NCI-H2107 (cell line): ENCODE measurements around the gene HERC5.
"Not testable (repeated sequence)": the region's sequence is repeated elsewhere in the genome, so short reads cannot be mapped to it uniquely, and the experiment has no call there.

ENCODE experiments used
- DNase-seq: peaks from one replicate; lab custom pipeline; 2025; lab: John Stamatoyannopoulos, UW

Gene HERC5

DNA sequence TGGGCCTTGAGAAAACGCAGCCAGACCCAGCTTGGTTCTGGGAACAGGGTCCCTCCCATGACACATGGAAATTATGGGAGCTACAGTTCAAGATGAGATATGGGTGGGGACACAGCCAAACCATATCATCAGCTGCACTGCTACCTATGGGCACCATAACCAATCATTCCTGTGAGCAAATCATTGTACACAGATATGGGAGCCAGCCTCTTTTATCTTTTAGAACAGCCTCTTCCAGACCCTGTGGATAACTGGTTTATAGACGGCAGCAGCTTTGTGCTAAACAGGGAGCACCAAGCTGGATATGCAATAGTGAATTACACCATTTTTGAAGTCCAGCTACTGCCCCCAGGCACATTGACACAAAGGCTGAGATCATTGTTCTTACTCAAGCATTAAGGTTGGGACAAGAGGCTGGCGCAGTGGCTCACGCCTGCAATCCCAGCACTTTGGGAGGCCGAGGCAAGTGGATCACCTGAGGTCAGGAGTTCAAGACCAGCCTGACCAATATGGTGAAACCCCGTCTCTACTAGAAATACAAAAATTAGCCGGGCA, 8.6 kb upstream of the HERC5 start:
- DNase-seq: not testable (repeated sequence)

DNA sequence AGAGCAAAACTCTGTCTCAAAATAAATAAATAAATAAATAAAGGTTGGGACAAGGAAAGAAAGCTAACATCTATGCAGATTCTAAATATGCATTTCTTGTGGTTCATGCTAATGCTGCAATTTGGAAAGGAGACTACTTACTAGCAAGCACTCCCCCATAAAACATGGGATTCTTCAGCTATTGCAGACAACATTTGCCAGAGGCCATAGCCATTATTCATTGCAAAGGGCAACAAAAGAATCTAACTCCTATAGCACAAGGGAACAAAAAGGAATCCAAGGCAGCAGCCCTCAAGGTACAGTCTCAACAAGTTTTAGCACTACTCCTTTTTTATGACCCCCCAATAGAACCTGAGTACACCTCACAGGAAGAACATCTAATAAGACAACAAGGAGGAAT, 8.0 kb upstream of the HERC5 start:
- DNase-seq: no peak

DNA sequence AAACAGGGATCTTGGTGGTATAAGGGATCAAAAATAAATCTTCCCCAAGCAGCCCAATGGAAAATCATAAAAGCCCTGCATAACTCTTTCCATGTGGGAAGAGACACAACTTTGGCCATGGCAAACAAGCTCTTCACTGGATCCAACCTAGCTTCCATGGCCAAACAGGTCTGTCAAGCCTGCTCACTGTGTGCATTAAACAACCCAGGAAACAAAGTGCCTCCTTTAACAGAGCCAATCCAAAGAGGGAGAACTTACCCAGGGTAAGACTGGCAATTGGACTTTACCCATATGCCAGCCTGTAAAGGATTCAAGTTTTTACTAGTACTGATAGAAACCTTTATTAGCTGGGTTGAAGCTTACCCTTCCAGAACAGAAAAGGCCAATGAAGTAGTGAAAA, 7.6 kb upstream of the HERC5 start:
- no peak for DNase-seq

DNA sequence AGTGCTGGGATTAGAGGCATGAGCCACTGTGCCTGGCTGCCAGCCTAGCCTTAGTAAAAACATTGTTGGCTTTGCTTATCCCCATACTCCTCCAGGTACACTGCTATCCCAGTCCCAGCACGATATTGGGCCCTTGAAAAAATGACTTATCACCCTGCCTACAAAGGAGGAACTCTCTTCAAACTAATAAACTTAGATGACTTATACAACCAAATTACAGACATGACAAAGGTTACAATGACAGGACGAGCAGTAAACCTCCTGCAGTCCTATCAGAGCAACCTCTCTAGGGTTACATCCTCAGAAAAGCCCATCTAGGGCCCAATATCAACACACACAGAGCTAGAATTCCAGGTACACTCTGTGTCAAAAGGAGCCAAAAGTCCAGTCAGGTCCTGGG, 5.7 kb upstream of the HERC5 start:
- DNase-seq: no peak

DNA sequence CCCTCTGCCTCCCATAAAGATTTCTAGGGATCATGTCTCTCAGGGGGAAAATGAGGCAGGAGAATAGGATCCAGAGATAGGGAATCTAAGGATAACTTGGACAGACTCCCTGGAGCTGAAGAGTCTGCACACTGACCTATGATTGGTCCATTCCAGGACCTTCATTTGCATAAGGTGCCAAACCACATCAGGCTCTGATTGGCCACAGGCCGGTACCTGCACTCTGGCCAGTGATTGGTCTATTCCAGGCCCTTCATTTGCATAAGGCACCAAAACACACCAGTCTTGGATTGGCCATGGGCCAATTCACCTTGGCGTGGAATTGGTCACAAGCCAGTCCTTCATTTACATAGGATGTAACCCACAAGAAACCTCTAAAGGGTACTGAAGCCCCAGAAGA, 4.0 kb upstream of the HERC5 start:
- DNase-seq: no peak

DNA sequence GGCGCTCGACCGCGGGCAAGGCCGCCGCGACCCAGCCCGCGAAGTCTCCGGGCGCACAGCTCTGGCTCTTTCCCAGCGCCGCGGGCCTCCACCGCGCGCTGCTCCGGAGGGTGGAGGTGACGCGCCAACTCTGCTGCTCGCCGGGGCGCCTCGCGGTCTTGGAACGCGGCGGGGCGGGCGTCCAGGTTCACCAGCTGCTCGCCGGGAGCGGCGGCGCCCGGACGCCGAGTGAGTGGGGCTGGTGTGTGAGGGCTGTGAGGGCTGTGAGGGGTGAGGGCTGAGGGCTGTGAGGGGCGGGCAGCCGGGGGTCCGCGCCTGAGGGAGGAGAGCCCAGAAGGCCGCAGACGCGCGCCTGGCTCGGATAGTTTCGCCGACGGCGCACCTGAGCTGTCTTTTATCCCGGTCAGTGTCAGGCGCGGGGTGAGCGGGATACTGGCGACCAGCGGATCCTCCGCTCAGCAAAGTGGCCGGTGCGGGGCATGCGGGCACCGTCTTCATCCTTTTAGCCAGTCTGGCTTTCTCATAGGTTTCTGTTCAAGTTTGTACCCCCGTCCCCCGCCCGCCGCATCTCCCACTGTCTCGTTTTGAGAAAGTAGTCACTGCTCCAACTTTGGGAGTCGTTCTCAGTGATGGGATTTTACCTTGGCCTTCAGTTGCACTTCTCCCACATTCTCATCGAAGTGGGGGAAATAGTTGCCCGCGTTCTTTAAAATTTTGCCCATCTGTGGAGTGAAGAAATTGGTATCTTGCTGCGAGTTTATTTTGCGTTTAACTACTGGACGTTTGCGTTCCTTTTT, 586 bp downstream of the HERC5 start:
- no peak for DNase-seq

DNA sequence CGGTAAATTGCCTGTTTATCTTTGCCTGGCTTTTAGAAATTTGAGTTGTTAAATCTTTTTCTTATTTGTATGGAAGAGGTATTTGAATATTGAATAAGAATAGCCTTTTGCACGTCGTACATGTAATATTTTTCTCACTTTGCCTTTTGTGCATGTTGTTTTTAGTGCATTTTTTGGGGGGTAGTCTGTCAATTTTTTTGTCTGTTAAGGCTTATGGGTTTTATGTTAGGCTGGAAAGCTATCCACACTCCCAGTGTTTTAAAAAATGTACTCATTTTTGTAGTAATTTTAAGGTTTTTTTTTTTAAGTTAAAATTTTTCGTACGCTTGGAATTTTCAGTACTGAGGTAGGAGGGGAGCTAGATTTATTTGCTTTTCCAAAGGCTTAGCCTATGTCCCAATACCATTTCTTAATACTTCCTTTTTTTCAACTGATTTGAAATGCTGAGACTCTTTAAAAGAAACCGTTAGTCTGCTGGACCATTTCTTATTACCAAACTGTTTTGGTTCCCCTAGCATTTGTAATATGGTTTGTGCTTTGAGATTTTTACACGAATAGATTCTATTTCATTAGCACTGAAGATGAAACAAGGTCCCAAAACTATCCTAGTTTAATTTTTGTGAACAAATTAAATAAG, 1.3 kb downstream of the HERC5 start:
- DNase-seq: no peak

DNA sequence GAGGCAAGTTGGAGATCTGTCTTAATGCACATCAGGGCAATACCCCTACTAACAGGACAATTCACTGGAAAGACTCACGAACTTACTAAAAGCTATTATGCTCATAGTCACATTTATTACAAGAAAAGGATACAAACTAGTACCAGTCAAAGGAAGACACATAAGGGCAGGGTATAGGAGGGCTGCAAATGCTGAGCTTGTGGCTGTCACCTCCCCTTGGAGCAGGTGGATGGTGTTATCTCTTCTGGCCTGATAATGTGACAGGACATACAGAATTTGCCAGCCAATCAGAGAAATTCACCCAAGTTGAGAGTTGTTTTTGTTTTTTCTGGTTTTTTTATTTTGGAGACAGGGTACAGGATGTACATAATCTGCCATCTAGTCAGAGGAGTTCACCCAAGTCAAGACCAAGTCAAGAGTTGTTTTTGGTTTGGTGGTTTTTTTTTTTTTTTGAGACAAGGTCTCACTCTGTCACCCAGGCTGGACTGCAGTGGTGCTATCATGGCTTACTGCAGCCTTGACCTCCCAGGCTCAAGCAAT, 8.8 kb downstream of the HERC5 start:
- no peak for DNase-seq

DNA sequence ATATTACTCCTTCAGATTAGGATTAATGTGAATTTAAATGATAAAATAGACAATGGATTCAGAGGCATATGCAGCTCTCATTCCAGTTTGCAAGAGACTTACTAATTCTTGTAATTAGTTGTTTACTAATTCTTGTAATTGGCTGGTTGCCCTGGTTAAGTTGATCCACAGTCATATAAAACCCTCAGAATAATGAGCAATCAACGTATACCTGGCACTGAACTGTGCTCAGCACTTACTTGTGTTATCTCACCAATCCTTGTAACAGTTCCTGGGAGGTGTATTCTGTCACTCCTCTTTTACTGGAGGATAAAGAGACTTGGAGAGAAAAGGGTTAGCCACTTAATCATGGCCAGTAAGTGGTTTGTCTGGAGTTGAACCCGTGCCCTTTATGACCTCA, 10.5 kb downstream of the HERC5 start:
- no peak for DNase-seq

DNA sequence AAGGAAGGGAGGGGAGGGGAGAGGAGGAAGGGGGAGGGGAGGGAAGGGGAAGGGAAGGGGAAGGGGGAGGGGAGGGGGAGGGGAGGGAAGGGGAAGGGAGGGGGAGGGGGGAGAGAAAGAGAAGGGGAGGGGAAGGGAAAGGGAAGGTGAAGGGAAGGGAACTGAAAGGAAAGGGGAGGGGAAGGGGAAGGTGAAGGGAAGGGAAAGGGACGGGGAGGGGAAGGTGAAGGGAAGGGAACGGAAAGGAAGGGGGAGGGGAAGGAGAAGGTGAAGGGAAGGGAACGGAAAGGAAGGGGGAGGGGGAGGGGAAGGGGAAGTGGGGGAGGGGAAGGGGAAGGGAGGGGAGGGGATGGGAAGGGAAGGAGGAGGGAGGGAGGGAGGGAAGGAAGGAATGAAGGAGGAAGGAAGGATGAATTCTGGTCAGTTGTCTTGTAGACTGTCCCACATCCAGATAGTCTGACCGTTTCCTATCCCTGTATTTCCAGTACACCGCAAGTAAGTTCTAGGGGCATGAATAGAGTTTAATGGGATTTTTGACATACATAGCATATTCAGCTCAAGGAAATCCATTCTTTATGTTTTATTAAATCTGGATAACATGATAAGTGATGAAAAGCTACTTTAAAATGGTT, 20.4 kb downstream of the HERC5 start:
- no peak for DNase-seq

DNA sequence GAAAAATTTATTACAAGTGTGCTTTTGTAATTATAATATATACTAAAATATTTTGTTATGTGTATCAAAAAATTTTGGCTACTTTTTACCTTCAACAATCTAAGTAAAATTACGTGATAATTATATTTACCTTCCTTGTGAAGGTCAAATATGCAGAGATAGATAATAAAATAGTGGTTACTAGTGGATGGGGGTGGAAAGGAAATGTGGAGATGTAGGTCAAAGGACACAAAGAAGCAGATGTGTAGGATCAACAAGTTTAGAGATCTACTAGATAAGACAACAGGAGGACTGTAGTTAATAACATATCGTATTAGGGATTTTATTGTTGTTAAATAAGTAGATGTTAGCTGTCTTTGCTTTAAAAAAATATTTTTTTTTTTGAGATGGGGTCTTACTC, 21.3 kb downstream of the HERC5 start:
- no peak for DNase-seq

DNA sequence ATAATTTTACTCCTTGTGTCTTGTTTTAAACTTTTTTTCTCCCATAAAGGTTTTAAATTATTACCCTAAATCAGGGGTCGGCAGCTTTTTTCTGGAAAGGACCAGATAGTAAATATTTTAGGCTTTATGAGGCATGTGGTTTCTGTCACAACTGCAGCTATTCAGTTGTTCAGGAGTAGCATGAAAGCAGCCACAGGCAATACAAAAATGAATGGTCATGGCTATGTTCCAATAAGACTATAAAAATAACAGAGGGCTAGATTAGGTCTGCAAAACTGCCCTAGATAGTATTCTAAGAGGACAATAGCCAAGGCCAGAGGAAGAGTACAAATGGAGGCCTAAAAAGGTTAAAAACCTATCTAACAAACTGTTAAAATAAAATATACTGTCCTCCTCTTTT, 24.6 kb downstream of the HERC5 start:
- DNase-seq: no peak

DNA sequence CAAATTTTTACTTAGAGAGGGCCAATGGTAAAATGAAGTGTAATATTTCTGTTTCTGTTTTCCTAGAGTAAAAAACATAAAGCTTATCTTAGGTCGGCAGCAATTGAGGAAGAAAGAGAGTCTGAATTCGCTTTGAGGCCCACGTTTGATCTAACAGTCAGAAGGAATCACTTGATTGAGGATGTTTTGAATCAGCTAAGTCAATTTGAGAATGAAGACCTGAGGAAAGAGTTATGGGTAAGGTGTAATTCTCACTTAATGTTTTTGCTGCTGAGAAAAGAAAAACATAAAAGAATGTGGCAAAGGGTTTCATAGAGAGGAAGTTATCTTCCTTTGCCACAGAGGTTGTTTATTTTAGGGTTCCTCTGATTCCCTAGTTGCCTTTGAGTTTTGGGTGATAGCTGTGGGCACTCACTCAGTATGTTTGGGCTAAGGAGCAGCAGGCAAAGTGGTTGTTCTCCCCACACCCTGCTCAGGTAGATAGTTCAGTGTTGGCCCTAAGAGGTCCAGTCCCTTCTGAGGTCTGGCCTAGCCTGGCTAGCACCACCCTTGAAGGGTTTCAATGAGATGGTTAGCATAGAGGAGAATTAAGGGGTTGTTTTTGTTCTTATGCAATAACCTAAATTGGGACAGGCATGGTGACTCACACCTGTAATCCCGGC, 32.3 kb downstream of the HERC5 start:
- DNase-seq: no peak

DNA sequence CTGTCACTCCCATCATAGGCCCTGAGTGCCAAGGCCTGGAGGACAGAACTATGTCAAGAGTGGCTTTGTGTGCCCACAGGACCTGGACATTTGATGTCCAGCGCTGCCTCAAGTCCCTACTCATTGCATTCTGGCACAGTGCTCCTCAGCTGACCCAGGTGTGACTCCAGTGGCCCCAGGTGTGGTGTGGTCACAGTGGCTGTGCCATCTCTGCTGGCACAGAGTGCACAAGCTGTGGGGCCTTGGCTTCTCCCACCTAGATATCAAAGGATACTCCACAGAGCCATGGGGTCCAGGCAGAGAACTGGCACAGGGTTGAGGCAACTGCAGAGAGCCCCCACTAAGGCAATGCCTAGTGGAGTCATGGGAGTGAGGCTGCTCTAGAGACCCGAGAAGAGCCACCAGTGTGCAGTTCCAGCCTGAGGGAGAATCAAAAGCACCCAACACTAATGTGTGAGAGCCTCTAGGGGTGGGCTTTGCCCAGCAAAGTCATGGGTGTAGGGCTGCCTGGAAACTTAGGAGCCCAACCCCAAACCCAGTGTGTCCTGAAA, 41.0 kb downstream of the HERC5 start:
- no peak for DNase-seq

DNA sequence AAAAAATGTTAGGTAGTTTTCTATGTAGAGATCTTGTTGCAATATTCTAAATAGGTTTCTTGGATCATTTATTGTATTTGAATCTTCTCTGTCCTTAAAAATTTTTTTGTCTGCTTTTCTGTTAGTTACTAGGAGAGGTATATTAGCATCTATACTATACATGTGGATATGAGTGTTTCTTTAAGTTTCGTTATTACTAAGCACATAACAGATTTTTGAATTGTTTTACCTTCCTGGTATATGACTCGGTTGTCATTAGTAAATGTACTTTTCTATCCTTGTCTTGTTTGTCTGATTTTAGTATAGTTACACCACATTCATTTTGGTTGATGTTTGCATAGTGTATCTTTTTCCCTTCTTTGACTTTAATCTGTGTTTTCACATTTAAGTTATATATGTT, 46.4 kb downstream of the HERC5 start:
- DNase-seq: no peak

DNA sequence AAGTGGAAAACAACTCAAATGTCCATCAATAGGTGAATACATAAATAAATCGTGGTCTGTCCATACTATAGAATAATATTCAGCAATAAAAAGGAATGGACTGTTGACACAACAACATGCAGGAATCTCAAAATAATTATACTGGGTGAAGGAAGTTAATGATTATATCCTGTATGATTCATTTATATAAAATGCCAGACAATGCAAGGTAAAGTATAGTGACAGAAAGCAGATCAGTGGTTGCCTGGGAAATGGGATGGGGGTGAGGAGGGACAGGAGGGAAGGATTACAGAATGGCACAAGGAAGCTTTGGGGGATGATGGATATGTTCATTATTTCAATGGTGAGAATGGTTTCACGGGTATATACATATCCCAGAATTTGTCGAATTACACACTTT, 54.3 kb downstream of the HERC5 start:
- DNase-seq: no peak

DNA sequence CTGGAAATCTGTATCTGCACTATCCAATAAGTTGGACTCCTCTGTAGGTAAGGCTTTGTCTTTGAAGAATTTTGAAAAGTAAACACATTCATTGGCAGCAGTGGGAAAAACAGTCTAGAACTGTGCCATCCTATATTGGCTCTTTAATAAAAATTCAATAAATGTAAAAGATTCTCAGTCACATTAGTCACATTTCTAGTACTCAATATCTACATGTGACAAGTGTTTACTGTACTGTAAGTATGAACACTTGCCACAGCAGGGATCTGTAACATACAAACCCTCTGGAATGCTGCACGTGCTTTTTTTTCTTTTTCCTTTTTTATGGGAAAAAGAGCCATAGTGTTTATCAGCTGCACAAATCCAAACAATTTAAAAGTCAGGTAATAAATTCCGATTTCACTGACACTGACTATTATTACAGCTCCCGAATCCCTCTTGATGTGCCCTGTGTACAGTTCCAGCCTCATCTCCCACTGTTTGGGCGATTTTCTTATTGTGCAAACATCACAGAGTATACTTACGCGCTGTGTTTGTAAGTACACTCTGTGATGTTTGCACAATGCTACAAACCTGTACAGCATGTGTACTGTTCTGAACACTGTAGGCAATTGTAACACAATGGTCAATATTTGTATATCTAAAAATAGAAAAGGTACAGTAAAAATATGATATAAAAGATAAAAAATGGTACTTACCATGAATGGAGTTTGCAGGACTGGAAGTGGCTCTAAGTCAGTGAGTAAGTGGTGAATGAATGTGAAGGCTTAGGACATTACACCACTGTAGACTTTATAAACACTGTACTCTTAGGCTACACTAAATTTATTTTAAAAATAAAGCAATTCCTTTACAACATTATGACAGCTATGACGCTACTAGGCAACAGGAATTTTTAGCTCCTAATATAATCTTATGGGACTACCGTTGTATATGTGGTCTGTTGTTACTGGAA, 57.9 kb downstream of the HERC5 start:
- DNase-seq: no peak

DNA sequence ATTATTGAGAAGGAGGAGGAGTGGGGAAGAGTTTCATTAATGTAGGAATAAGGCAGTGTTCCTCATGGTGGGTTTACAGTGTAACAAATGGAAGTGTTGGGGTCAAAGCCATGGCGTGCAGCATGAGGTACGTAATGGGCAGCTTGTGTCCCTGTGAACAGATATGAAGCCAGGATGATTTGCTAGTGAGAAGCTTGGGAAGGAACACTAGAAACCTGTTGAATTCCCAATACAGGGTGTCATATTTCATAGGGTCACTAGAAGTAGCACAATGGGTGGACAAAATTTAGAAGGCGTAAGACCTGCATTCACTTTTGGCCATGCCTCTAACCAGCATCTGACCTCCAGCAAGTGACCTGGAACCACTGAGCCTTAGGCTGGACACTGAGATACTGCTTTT, 59.8 kb downstream of the HERC5 start:
- DNase-seq: no peak

DNA sequence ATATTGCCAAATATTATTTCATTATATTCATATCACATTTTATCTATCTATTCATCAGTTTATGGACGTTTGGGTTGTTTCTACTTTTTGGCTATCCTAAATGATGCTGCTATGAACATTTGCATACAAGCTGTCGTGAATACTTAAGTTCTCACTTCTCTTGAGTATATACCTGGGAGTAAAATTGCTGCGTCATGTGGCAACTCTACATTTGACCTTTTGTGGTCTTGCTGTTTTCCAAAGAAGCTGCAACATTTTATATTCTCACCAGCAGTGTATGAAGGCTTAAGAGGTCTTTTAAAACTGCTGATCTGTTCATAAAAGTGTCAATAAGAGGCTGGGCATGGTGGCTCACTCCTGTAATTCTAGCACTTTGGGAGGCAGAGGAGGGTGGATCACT, 60.9 kb downstream of the HERC5 start:
- DNase-seq: no peak

DNA sequence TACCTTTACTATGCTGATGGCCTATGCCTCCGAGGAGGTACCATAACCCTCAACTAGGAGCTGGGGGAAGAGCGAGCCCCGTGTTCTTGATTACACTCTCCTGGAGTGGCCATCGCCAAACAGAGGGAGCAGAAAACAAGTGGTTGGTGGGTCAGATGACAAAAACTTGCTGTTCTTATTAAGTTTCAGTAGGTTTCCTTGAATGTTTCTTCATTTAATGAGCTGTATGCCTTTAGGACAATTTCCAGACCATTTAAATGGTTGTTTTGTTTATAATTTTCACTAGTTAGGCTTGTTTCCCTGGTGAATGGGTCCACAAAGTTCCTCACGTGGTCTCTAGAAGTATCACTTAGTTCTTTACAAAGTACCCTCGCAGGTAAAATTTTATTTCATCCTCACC, 62.0 kb downstream of the HERC5 start:
- DNase-seq: no peak
